HUES64 (cell line): ENCODE measurements around the gene ZSWIM3.
"Not testable (repeated sequence)": the region's sequence is repeated elsewhere in the genome, so short reads cannot be mapped to it uniquely, and the experiment has no call there.

Source experiments
- H3K27ac ChIP-seq: 2 replicates; pipeline ENCODE4 v1.7.0; 2013; ENCODE audit warnings: low read depth, low read length, inconsistent platforms
- H3K27me3 ChIP-seq: 2 replicates; pipeline ENCODE4 v1.6.1; 2013; ENCODE audit warnings: mild to moderate bottlenecking, low read length; ENCODE audit not compliant: insufficient read depth
- H3K36me3 ChIP-seq: 2 replicates; pipeline ENCODE4 v1.6.1; 2013; ENCODE audit warnings: mild to moderate bottlenecking, low read length; ENCODE audit not compliant: insufficient read depth
- H3K4me1 ChIP-seq: 2 replicates; pipeline ENCODE4 v1.6.1; 2013; ENCODE audit warnings: mild to moderate bottlenecking, low read length, moderate library complexity; ENCODE audit not compliant: insufficient read depth
- H3K4me3 ChIP-seq: 2 replicates; pipeline ENCODE4 v1.5.1; 2013; ENCODE audit warnings: mild to moderate bottlenecking, low read length, moderate library complexity
- H3K9ac ChIP-seq: 2 replicates; pipeline ENCODE4 v1.6.1; 2013; ENCODE audit warnings: mild to moderate bottlenecking, low read depth, low read length
- H3K9me3 ChIP-seq: 2 replicates; pipeline ENCODE4 v1.6.1; 2013; ENCODE audit warnings: low read depth, low read length; ENCODE audit not compliant: insufficient read depth
- WGBS: fragments of 150-250, 120-280 bp; methylation state at CpG from one replicate; pipeline ENCODE4 v1.1.7; 2013; ENCODE audit warnings: missing lambda C conversion rate; 5-methylcytosine and 5-hydroxymethylcytosine counted together

The ZSWIM3 gene

DNA sequence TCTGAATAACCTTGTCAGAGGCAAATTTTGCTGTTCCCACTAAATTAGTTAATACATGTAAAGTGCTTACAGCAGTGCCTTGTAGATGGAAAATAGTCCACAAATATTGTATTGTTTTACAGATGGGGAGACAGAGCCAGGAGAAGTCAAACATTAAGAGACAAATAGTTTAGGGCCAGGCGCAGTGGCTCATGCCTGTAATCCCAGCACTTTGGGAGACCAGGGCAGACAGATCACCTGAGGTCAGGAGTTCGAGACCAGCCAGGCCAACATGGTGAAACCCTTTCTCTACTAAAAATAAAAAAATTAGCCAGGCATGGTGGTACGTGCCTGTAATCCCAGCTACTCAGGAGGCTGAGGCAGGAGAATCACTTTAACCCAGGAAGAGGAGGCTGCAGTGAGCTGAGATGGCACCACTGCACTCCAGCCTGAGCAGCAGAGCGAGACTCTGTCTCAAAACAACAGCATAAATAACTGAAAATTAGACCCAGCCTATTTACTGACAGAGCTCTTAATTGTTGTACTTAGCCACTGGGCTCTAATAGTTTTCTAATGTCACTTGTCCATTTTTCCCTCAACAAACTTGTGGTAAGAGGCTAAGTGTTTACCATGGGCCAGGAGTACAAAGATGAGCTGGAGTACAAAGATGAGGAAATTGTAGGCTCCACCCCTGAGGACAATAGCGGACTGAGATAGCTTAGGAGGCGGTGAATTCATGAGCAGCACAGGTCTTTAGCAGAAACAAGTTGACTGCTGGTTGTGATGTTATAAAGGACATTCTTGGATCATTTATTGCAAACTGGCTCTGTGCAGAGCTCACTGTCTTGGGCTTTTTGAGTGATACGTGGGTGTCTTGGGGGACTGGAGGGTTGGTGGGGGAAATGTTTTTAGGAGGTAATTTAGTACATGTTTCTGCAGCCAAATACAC lies 6.4 kb downstream of the ZSWIM3 start:
- Histone ChIP-seq H3K36me3 (no peaks in the 10 kb centered on the region), H3K4me3 (no peak overlapping the region), H3K27ac (no peak overlapping the region), H3K27me3 (no peaks in the 10 kb centered on the region), H3K9ac (no peak overlapping the region), H3K9me3 (no peaks in the 10 kb centered on the region), H3K4me1 (no peaks in the 10 kb centered on the region)
- 92% methylated on average over 7 of the region's 7 CpGs for WGBS

DNA sequence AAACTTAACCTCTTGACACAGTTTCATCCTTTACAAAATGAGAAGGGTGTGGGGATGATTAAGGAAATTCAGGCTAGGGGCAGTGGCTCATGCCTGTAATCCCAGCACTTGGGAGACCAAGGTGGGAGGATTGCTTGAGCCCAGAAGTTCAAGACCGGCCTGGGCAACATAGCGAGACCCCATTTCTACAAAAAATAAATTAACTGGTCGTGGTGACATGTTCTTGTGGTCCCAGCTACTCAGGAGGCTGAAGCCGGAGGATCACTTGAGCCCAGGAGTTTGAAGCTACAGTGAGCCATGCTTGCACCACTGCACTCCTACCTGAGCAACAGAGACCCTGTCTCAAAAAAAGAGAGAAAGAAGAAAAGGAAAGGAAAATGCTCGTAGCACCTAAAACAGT lies 9.0 kb downstream of the ZSWIM3 start:
- Histone ChIP-seq H3K4me3 (no peak overlapping the region), H3K9ac (no peak overlapping the region), H3K9me3 (no peaks in the 10 kb centered on the region), H3K27ac (no peak overlapping the region), H3K36me3 (no peaks in the 10 kb centered on the region), H3K4me1 (no peaks in the 10 kb centered on the region), H3K27me3 (no peaks in the 10 kb centered on the region)
- 94% methylated on average over 5 of the region's 5 CpGs for WGBS

DNA sequence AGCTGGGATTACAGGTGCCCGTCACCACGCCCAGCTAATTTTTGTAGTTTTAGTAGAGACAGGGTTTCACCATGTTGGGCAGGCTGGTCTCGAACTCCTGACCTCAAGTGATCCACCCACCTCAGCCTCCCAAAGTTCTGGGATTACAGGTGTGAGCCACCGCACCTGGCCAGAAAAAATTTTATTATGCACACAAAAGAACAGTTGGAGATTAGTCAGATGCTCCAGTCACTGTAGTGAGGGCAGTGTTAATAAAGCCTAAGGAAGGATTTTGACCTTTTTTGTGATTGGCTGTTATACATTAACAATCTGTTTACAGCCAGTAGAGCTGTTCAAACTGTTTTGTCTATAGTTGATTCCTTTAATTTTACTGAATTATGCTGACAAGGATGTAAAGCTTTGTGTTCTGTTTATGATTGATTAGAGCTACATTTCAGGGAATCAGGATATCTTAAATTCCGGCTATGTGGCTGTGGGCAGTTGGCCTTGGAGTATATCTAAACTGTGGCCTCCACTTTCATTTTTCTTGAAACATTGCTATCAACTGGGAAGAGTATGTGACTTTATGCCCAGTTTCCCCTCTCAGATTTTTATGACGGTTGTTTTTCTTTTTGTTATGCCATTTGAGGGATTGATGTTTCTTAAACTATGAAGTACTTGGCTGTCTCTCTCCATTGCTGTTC lies 9.9 kb downstream of the ZSWIM3 start:
- no peaks in the 10 kb centered on the region for H3K9me3 ChIP-seq
- 96% methylated on average over 6 of the region's 6 CpGs for WGBS
- no peak overlapping the region for H3K4me3 ChIP-seq
- no peaks in the 10 kb centered on the region for H3K27me3 ChIP-seq
- H3K4me1 ChIP-seq: no peaks in the 10 kb centered on the region
- no peak overlapping the region for H3K27ac ChIP-seq
- H3K36me3 ChIP-seq: no peaks in the 10 kb centered on the region
- H3K9ac ChIP-seq: no peak overlapping the region

DNA sequence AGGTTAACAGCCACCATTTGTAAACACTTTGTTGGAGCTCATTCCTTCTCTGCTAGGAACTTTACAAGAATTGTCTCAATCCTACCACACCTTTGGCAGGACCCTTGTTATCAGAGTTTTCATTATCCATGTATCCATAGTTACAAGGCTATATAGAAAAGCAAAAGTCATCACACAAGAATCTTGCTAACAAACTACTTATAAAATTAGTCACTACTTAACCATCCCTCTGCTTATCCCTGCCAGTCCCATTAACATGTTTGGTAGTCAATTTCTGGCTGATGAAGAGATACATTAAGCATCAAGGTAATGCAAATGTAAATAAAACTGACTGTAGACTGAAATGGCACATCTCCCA lies 10.4 kb downstream of the ZSWIM3 start:
- Histone ChIP-seq H3K36me3 (no peaks in the 10 kb centered on the region), H3K9me3 (no peaks in the 10 kb centered on the region), H3K27ac (no peak overlapping the region), H3K4me3 (no peak overlapping the region), H3K4me1 (no peaks in the 10 kb centered on the region), H3K9ac (no peak overlapping the region), H3K27me3 (no peaks in the 10 kb centered on the region)

DNA sequence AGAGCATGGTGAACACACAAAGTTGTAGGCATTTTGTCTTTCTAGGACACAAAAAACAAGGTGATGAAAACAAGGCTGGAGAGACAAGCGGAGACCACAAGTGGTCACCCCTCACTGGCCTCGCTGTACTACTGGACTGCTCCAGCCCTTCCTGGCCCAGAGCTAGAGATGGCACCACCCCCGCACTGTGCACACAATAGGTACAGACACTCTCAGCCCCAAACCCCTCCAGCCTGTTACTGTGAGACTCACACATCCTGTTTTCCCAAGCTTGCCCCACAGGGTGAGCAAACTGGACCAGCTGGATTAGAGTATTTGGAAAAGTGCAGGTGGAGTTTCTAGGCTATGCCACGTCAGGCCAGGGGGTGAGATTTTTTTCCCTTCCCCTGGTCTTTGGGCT lies 15.2 kb downstream of the ZSWIM3 start:
- Histone ChIP-seq H3K4me3 (no peak overlapping the region), H3K27me3 (no peaks in the 10 kb centered on the region), H3K9me3 (no peaks in the 10 kb centered on the region), H3K36me3 (peaks cover 10% of the 10 kb centered on the region; the same call in 1 of the 2 replicates), H3K9ac (no peak overlapping the region), H3K27ac (no peak overlapping the region), H3K4me1 (no peaks in the 10 kb centered on the region)
- 87% methylated on average over 4 of the region's 4 CpGs for WGBS

DNA sequence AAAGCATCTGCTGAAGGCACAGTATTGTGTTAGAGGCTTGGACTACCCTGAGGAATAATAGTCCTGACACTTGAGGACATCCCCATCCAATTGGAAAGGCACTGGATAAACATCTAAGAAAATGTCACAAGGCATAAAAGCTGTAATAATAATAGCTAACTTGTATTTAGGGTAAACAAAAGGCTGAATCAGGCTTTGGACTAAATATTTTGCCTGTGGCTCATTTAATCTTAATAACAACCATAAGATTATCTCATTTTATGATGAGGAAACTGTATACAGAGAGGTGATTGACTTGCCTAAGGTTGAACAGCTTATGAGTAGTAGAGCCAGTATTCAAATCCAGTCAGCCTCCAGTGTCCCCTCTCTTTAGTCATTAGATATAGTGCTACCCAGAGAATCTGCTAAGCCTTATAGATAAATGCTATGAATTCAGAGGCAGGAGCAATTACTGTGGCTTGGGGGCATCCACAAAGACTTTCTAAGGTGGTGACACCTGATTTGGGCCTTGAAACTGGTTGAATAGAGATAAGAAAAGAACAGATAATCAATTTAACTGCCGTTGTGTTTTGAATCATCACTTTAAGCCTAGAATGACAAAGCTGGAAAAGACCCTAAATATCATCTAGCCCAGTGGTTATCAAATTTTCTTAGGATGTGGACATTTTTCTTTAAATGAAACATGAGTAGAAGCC lies 16.1 kb downstream of the ZSWIM3 start:
- Histone ChIP-seq H3K9me3 (no peaks in the 10 kb centered on the region), H3K4me3 (no peak overlapping the region), H3K27ac (no peak overlapping the region), H3K9ac (no peak overlapping the region), H3K36me3 (peaks cover 18% of the 10 kb centered on the region), H3K27me3 (no peaks in the 10 kb centered on the region), H3K4me1 (no peaks in the 10 kb centered on the region)
- 100% methylated on average over 1 of the region's 1 CpG for WGBS

DNA sequence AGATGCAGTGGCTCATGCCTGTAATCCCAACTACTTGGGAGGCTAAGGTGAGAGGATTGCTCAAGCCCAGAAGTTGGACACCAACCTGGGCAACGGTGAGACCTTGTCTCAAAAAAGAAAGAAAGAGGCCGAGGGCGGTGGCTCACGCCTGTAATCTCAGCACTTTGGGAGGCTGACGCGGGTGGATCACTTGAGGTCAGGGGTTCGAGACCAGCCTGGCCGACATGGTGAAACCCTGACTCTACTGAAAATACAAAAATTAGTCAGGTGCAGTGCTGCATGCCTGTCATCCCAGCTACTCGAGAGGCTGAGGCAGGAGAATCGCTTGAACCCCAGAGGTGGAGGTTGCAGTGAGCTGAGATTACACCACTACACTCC lies 16.7 kb downstream of the ZSWIM3 start:
- H3K36me3 ChIP-seq: peaks cover 18% of the 10 kb centered on the region
- H3K9ac ChIP-seq, H3K27me3 ChIP-seq, H3K4me3 ChIP-seq, H3K9me3 ChIP-seq, H3K4me1 ChIP-seq, H3K27ac ChIP-seq: not testable (repeated sequence)
- WGBS: 95% methylated on average over 10 of the region's 10 CpGs

DNA sequence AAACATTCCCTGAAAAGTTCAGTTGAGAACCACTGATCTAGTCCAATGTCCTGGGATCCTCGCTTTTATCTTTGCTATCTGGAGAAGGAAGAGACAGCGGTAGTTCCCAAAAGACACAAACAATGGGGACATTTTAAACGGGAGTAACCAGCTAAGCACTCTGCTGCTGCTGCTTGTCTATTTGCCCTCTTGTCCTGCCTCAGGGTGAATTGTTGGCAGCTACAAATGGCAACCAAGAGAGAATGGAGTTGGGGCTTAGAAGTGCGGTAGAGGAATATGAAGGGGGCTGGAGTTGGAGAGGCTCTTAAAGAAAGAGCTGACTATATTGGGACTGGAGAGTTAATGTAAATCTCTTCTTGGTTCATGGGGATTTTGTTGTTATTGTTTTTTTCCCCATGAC lies 17.2 kb downstream of the ZSWIM3 start:
- no peak overlapping the region for H3K27ac ChIP-seq
- no peak overlapping the region for H3K9ac ChIP-seq
- no peaks in the 10 kb centered on the region for H3K4me1 ChIP-seq
- no peaks in the 10 kb centered on the region for H3K9me3 ChIP-seq
- 89% methylated on average over 4 of the region's 4 CpGs for WGBS
- H3K36me3 ChIP-seq: peaks cover 18% of the 10 kb centered on the region
- H3K4me3 ChIP-seq: no peak overlapping the region
- no peaks in the 10 kb centered on the region for H3K27me3 ChIP-seq

DNA sequence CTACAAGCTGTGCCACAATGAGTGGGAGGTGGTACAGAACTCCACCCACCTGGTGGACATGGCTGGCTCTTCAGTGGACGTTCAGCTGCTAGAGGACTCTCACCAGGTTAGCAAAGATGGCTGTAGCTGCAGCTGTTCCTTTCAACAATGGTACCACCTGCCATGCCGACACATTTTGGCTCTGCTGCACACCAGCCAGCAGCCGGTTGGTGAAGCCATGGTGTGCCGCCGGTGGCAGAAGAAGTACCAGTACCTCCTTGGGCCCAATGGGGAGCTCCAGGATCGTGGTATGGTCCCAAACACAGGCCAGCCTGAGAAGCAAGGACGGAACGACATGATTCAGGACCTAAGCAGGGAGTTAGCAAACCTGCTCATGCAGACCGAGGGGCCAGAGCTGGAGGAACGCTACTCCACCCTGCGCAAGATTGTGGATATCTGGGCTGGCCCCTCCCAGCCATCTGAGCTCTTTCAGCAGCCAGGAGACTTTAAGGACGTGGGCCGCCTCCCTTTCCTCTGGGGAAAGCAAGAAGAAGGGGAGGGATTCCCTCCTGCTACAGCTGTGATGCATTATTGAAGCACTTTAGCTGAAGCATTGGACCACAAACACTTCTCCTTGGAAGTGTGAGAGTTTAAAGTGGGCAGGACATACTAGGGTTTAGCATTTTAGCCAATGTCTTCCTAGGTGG lies 20.8 kb downstream of the ZSWIM3 start:
- no peaks in the 10 kb centered on the region for H3K4me1 ChIP-seq
- no peak overlapping the region for H3K4me3 ChIP-seq
- H3K36me3 ChIP-seq: peaks cover 27% of the 10 kb centered on the region
- WGBS: 92% methylated on average over 13 of the region's 13 CpGs
- no peaks in the 10 kb centered on the region for H3K9me3 ChIP-seq
- H3K27ac ChIP-seq: no peak overlapping the region
- H3K27me3 ChIP-seq: no peaks in the 10 kb centered on the region
- H3K9ac ChIP-seq: no peak overlapping the region

DNA sequence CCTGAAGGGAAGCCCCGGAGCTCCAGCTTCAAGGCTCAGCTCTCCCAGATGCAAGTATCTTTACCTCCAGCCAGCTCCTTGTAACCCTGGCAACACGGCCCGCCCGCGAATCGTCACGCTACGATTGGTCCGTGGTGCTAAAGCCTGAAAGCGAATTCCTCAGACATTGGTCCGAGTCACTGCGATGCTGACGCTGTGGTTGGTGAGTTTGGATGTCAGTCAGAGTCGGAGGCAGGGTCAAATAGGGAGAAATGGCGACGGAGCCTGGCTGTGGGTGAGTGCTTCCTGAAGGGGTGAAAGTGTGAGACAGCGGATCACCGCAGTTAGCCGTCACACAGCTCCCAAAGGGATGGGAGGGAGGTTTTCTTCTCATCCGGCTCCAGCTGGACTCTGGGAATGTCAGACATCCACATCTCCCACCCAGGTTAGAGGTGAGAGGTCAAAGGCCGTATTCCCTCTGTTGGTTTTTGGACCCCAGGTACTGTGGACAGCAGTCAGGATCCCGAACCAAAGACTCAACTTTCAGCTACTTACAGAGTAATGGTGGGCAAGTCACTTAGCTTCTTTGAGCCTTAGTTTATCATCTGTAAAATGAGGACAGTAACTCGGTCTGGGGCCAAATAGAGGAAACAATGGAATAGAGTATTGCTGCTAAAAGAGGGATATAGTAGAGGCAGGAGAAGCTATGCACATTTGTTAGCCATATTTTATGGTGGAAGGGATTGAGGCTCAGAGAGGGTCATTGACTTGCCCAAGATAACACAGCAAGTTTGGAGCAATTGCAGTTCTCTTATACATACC lies 23.8 kb downstream of the ZSWIM3 start, which contains the start of gene ZSWIM1:
Gene ZSWIM1, plus strand, starts transcription at position 240 of the 801 bp plus-strand sequence. CDS start 1,366 bp downstream, outside the sequence.
- Histone ChIP-seq H3K4me1 (no peaks in the 10 kb centered on the region), H3K27me3 (no peaks in the 10 kb centered on the region), H3K27ac (peak within 1 kb of the TSS; percentile 14; the same call in 1 of the 2 replicates), H3K9ac (peak within 1 kb of the TSS; percentile 62), H3K9me3 (no peaks in the 10 kb centered on the region), H3K4me3 (peak within 1 kb of the TSS; percentile 64), H3K36me3 (peaks cover 42% of the 10 kb centered on the region)
- 2% methylated on average over 23 of the region's 23 CpGs for WGBS
